ENCODE results near the gene NPLOC4.

Gene NPLOC4

DNA sequence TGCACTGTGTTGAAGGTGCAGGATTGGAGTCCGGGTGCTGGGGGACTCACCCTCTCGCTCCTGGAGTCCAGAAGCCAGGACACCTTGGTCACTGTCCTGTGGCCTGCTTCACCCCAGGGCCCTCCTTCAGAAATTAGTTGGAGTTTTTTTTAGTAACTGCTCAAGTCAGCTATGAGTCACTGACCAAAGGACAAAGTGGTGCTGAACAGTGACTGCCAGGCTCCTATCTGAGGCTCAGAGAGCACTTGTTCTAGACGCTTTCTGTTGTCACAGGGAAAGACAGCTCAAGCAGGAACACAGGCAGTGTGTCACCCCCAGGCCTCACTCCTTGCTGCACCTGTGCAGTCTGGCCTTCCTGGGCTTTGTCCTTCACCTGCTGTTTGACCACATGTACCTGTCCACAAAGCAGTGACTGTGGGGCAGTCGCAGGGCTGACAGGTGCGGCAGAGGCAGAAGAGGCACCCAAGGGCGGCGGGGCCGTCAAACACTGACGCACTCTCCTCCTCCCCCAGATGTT is 80.7 kb downstream of the NPLOC4 start:
- Histone ChIP-seq H4K20me1 (ENCODE audit: insufficient read depth, low read length) (peaks cover 22% of the 10 kb centered on the region; the same call in 1 of the 2 replicates), H3K4me2 (ENCODE audit: insufficient read depth, low read length) (no peak overlapping the region), H2AFZ (ENCODE audit: low read depth, low read length) (no peak overlapping the region), H3K36me3 (ENCODE audit: insufficient read depth, low read length) (peaks cover 52% of the 10 kb centered on the region), H3K27me3 (ENCODE audit: insufficient read depth, low read length, poor library complexity) (no peaks in the 10 kb centered on the region), H3K9ac (ENCODE audit: low read depth, low read length) (no peak overlapping the region), H3K9me3 (ENCODE audit: insufficient read depth, low read length, severe bottlenecking) (no peaks in the 10 kb centered on the region), H3K79me2 (ENCODE audit: insufficient read depth, low read length) (peaks cover 16% of the 10 kb centered on the region), H3K4me3 (ENCODE audit: low read depth in 1 of 2, low read length in 2 of 2) (no peak overlapping the region), H3K4me1 (ENCODE audit: insufficient read depth, low read length) (peaks cover 21% of the 10 kb centered on the region), H3K27ac (ENCODE audit: low read length) (no peak overlapping the region)
- ATAC-seq (ENCODE audit: insufficient read depth, low read depth) (no peak), DNase-seq (no peak)
- TF ChIP-seq CTCF (IDR thresholded peaks at IDR 0.05; ENCODE audit: borderline replicate concordance, extremely low read depth, low read length, poor library complexity, severe bottlenecking): no peak
- no peak for TF ChIP-seq EZH2 (IDR thresholded peaks at IDR 0.05; ENCODE audit: borderline replicate concordance, low read depth, low read length, severe bottlenecking)

DNA sequence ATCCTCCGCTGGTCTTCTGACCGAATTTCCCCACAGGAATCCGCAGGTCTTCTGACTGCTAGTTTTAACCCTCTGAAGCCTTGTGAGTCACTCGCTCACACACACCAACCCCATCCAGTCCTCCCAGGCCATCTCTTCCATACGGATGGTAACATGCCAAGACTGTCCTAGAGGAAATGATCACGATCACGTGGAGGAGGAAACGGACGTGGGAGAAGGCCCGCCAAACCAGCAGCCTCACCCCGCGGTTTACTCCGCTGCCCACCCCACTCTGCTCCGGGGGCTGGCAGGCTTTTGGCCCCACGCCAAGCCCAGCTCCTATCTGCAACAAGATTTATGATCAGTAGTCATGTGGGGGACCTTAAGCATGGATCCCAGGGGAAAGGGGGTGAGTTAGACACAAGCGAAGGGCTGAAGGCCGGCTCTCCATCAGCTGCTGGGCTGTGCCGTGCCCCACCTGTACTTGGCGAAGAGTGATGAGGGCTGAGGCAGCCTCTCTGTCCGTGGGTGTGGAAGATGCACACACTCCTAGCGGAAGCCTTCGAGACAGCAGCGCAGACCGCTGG is 83.2 kb downstream of the NPLOC4 start:
- H3K9ac ChIP-seq (ENCODE audit: low read depth, low read length): peak overlapping the region; percentile 95
- no peaks in the 10 kb centered on the region for H3K9me3 ChIP-seq (ENCODE audit: insufficient read depth, low read length, severe bottlenecking)
- TF ChIP-seq CTCF (IDR thresholded peaks at IDR 0.05; ENCODE audit: borderline replicate concordance, extremely low read depth, low read length, poor library complexity, severe bottlenecking) (no peak), EZH2 (IDR thresholded peaks at IDR 0.05; ENCODE audit: borderline replicate concordance, low read depth, low read length, severe bottlenecking) (no peak)
- peaks cover 44% of the 10 kb centered on the region for H3K4me1 ChIP-seq (ENCODE audit: insufficient read depth, low read length)
- H3K4me3 ChIP-seq (ENCODE audit: low read depth in 1 of 2, low read length in 2 of 2): peak overlapping the region; percentile 75 to 85; a peak in 3 of 4 replicates
- no peaks in the 10 kb centered on the region for H3K27me3 ChIP-seq (ENCODE audit: insufficient read depth, low read length, poor library complexity)
- H4K20me1 ChIP-seq (ENCODE audit: insufficient read depth, low read length): peaks cover 39% of the 10 kb centered on the region
- H2AFZ ChIP-seq (ENCODE audit: low read depth, low read length): peak overlapping the region; percentile 93
- H3K4me2 ChIP-seq (ENCODE audit: insufficient read depth, low read length): peak overlapping the region; percentile 98
- peaks cover 52% of the 10 kb centered on the region for H3K36me3 ChIP-seq (ENCODE audit: insufficient read depth, low read length)
- DNase-seq (peak; percentile 62), ATAC-seq (ENCODE audit: insufficient read depth, low read depth) (peak; percentile 6; the same call in 2 of the 3 replicates)
- peaks cover 40% of the 10 kb centered on the region for H3K79me2 ChIP-seq (ENCODE audit: insufficient read depth, low read length)
- H3K27ac ChIP-seq (ENCODE audit: low read length): peak overlapping the region; percentile 68

DNA sequence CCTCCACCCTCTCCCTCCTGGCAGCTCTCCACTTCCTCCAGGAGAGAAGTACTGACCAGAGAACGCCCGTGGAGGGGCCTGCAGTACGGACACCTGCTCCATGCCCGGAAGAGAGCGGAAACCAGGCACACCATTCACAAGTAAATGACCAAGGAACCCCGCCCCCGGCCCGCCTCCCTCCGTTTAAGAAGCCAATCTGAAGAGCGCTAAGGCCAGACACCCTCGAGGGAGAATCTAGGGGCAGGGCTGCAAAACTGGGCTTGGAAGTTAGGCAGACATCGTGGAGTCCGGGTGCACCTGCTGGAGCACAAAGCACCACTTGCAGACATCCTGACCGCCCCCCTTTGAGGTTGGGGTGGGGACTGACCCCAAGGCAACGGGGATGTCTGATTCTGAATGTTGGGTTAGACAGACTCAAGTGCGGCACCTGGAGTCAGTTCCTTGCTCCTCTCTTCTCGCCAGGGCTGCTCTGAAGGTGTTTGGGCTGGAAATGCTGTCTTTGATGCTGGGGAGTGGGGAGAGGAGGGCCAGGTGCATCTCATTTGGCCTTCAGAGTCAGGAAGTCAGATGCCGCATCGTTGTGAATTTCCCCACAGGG is 83.8 kb downstream of the NPLOC4 start:
- ATAC-seq (ENCODE audit: insufficient read depth, low read depth) (peak; percentile 82), DNase-seq (peak; percentile 87)
- peak overlapping the region; percentile 98 for H3K4me2 ChIP-seq (ENCODE audit: insufficient read depth, low read length)
- peaks cover 40% of the 10 kb centered on the region for H3K79me2 ChIP-seq (ENCODE audit: insufficient read depth, low read length)
- no peaks in the 10 kb centered on the region for H3K27me3 ChIP-seq (ENCODE audit: insufficient read depth, low read length, poor library complexity)
- H3K36me3 ChIP-seq (ENCODE audit: insufficient read depth, low read length): peaks cover 51% of the 10 kb centered on the region
- TF ChIP-seq CTCF (IDR thresholded peaks at IDR 0.05; ENCODE audit: borderline replicate concordance, extremely low read depth, low read length, poor library complexity, severe bottlenecking): peak; percentile 61
- no peak for TF ChIP-seq EZH2 (IDR thresholded peaks at IDR 0.05; ENCODE audit: borderline replicate concordance, low read depth, low read length, severe bottlenecking)
- peaks cover 39% of the 10 kb centered on the region for H4K20me1 ChIP-seq (ENCODE audit: insufficient read depth, low read length)
- peak overlapping the region; percentile 68 for H3K27ac ChIP-seq (ENCODE audit: low read length)
- H3K4me1 ChIP-seq (ENCODE audit: insufficient read depth, low read length): peaks cover 44% of the 10 kb centered on the region
- peak overlapping the region; percentile 93 for H2AFZ ChIP-seq (ENCODE audit: low read depth, low read length)
- H3K9ac ChIP-seq (ENCODE audit: low read depth, low read length): peak overlapping the region; percentile 95
- H3K4me3 ChIP-seq (ENCODE audit: low read depth in 1 of 2, low read length in 2 of 2): peak overlapping the region; percentile 75 to 85; a peak in 3 of 4 replicates
- H3K9me3 ChIP-seq (ENCODE audit: insufficient read depth, low read length, severe bottlenecking): no peaks in the 10 kb centered on the region

Measured in DND-41 (cell line).